Neural crest cell (in vitro differentiated cells): ENCODE measurements around the gene ARHGEF40. TPM values are rescaled to one million over a fixed set of nuclear protein-coding genes. Genes with fewer than 3 reads are reported as not detected.

Experiments
- DNase-seq: peaks from one replicate; pipeline ENCODE4 v3.0.0; 2021; ENCODE audit warnings: low read depth, mixed read lengths, low spot score
- H3K27ac Mint-ChIP-seq: one replicate; pipeline ENCODE4 v1.8.0; 2021; ENCODE audit warnings: mild to moderate bottlenecking, mixed read lengths; ENCODE audit not compliant: unreplicated experiment
- H3K27me3 Mint-ChIP-seq: 2 replicates; pipeline ENCODE4 v1.8.0; 2021; ENCODE audit warnings: low read depth, mild to moderate bottlenecking, mixed read lengths
- H3K36me3 Mint-ChIP-seq: 2 replicates; pipeline ENCODE4 v1.8.0; 2021; ENCODE audit warnings: low read depth, mild to moderate bottlenecking, mixed read lengths
- H3K4me1 Mint-ChIP-seq: 2 replicates; pipeline ENCODE4 v1.8.0; 2021; ENCODE audit warnings: mixed read lengths
- H3K4me3 Mint-ChIP-seq: one replicate; pipeline ENCODE4 v1.8.0; 2021; ENCODE audit warnings: mild to moderate bottlenecking, mixed read lengths
- H3K9me3 Mint-ChIP-seq: 2 replicates; pipeline ENCODE4 v1.8.0; 2021; ENCODE audit warnings: mixed read lengths
- total RNA-seq: library from RNA; stranded (reverse); gene quantifications from 2 replicates; pipeline ENCODE4 v1.2.1, GENCODE V29; 2021
- TF ChIP-seq, protein P1 (sequence below): fragments of 200-600 bp; sonication (generic); conservative IDR thresholded peaks from 2 replicates; pipeline ENCODE4 v1.5.0; 2021; ENCODE audit warnings: antibody characterized with exemption, mild to moderate bottlenecking

Gene ARHGEF40
- total RNA-seq, 1 donor from 2014 or later: 73.8 TPM

GRCh38 chr14:21072781-21073339 is 2.8 kb downstream of the ARHGEF40 start:
- peaks cover 2% of the 10 kb centered on the region for H3K27me3 Mint-ChIP-seq
- H3K9me3 Mint-ChIP-seq: no peaks in the 10 kb centered on the region
- DNase-seq: no peak
- peaks cover 20% of the 10 kb centered on the region for H3K36me3 Mint-ChIP-seq
- TF ChIP-seq, protein P1, sequence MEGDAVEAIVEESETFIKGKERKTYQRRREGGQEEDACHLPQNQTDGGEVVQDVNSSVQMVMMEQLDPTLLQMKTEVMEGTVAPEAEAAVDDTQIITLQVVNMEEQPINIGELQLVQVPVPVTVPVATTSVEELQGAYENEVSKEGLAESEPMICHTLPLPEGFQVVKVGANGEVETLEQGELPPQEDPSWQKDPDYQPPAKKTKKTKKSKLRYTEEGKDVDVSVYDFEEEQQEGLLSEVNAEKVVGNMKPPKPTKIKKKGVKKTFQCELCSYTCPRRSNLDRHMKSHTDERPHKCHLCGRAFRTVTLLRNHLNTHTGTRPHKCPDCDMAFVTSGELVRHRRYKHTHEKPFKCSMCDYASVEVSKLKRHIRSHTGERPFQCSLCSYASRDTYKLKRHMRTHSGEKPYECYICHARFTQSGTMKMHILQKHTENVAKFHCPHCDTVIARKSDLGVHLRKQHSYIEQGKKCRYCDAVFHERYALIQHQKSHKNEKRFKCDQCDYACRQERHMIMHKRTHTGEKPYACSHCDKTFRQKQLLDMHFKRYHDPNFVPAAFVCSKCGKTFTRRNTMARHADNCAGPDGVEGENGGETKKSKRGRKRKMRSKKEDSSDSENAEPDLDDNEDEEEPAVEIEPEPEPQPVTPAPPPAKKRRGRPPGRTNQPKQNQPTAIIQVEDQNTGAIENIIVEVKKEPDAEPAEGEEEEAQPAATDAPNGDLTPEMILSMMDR: no peak
- no peak overlapping the region for H3K27ac Mint-ChIP-seq
- peak overlapping the region; percentile 96 for H3K4me3 Mint-ChIP-seq
- H3K4me1 Mint-ChIP-seq: peaks cover 55% of the 10 kb centered on the region

GRCh38 chr14:21073921-21074320 is 3.8 kb downstream of the ARHGEF40 start:
- Mint-ChIP-seq H3K4me3 (peak overlapping the region; percentile 96), H3K27ac (peak overlapping the region; percentile 68), H3K9me3 (no peaks in the 10 kb centered on the region), H3K27me3 (no peaks in the 10 kb centered on the region), H3K36me3 (peaks cover 20% of the 10 kb centered on the region), H3K4me1 (peaks cover 47% of the 10 kb centered on the region)
- TF ChIP-seq, protein P1: no peak
- DNase-seq: no peak

GRCh38 chr14:21074398-21075272 is 4.5 kb downstream of the ARHGEF40 start:
- DNase-seq: no peak
- no peaks in the 10 kb centered on the region for H3K27me3 Mint-ChIP-seq
- TF ChIP-seq, protein P1: no peak
- H3K27ac Mint-ChIP-seq: no peak overlapping the region
- peaks cover 40% of the 10 kb centered on the region for H3K4me1 Mint-ChIP-seq
- peaks cover 20% of the 10 kb centered on the region for H3K36me3 Mint-ChIP-seq
- no peak overlapping the region for H3K4me3 Mint-ChIP-seq
- no peaks in the 10 kb centered on the region for H3K9me3 Mint-ChIP-seq

DNA sequence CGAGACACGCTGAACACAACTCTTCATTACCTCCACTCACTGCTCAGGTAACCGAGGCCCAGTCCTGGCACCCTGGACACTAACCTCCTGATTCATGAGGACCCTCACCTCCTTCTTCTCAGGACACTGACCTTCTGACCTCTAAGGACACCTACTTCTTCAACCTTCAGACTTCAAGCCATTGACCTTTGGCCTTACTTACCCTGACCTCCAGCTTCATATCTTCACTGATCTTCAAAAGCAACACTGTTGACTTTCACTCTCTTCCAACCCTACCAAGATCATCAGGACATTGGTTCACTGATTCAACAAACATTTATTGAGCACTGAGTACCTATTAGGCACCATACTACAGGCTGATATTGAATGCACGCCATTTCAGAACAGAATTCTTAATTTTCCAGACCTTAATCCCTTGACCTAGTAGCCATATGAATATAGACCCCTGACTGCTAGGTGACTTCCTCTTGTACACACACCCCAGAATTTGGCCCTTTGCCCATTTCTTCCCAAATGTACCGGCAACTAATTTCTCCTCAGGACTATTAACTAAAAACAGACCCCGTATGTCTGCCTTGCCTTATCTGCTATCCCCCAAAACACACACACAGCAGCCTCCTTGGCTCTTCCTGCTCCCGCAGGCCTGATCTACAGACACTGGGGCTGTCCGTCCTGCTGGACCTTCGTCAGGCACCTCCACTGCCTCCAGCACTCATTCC is 5.8 kb downstream of the ARHGEF40 start:
- TF ChIP-seq, protein P1: no peak
- no peaks in the 10 kb centered on the region for H3K9me3 Mint-ChIP-seq

GRCh38 chr14:21077672-21078071 is 7.6 kb downstream of the ARHGEF40 start:
- Mint-ChIP-seq H3K9me3 (no peaks in the 10 kb centered on the region), H3K4me3 (peak overlapping the region; percentile 13), H3K36me3 (peaks cover 24% of the 10 kb centered on the region), H3K27ac (no peak overlapping the region), H3K4me1 (peaks cover 18% of the 10 kb centered on the region), H3K27me3 (peaks cover 3% of the 10 kb centered on the region)
- TF ChIP-seq, protein P1: no peak
- no peak for DNase-seq

More for the DNA sequence above, 5.8 kb downstream of the ARHGEF40 start:
- no peak for DNase-seq
- Mint-ChIP-seq H3K4me3 (peak overlapping the region; percentile 42), H3K4me1 (peaks cover 35% of the 10 kb centered on the region), H3K27ac (peak overlapping the region; percentile 2), H3K36me3 (peaks cover 20% of the 10 kb centered on the region), H3K27me3 (no peaks in the 10 kb centered on the region)
